IMR-90 (cell line): Measurements from ENCODE around the gene ATP1B3. TPM values are rescaled to one million over a fixed set of nuclear protein-coding genes. Genes with fewer than 3 reads are reported as not detected.

Source experiments
- ATAC-seq: fragments of 200-7000 bp; cut with Tn5 transposase; 2 replicates; pipeline ENCODE4 v1.9.1; 2020; ENCODE audit warnings: low read depth, mild to moderate bottlenecking, moderate library complexity
- BruUV-seq: library from RNA; stranded (reverse); fragments of 400-500 nt; replicated peaks from 2 replicates; lab custom pipeline; 2021; lab: Mats Ljungman, UMichigan
- CTCF ChIA-PET: fragments of 300-600 bp; formaldehyde crosslinking; extraction: SDS; loops from one replicate; lab custom pipeline; 2021; ENCODE audit warnings: antibody characterized with exemption; lab: Yijun Ruan, JAX
- POLR2A ChIA-PET: fragments of 300-600 bp; sonication (Branson Sonifier 250); formaldehyde crosslinking; loops from one replicate; lab custom pipeline; 2022; ENCODE audit warnings: antibody characterized with exemption; ENCODE audit not compliant: unreplicated experiment; lab: Charles Lee
- DNase-seq: peaks from one replicate; pipeline ENCODE4 v3.0.0; 2013
- H2AFZ ChIP-seq: replicated peaks from 2 replicates; pipeline ENCODE3; 2013; ENCODE audit warnings: low read length, mild to moderate bottlenecking; ENCODE audit not compliant: poor library complexity
- H2AK5ac ChIP-seq: 2 replicates; pipeline ENCODE4 v1.6.1; 2013; ENCODE audit warnings: low read depth, low read length, inconsistent platforms
- H2AK9ac ChIP-seq: replicated peaks from 2 replicates; pipeline ENCODE3; 2013; ENCODE audit warnings: mild to moderate bottlenecking, low read depth, low read length, moderate library complexity; ENCODE audit not compliant: poor library complexity
- H2BK120ac ChIP-seq: 2 replicates; pipeline ENCODE4 v1.6.1; 2013; ENCODE audit warnings: low read depth, low read length, inconsistent platforms
- H2BK15ac ChIP-seq: 3 replicates; pipeline ENCODE4 v1.6.1; 2013; ENCODE audit warnings: low read depth, low read length, inconsistent platforms
- H2BK20ac ChIP-seq: 2 replicates; pipeline ENCODE4 v1.6.1; 2013; ENCODE audit warnings: low read depth, mild to moderate bottlenecking, inconsistent platforms, low read length, moderate library complexity
- H2BK5ac ChIP-seq: 2 replicates; pipeline ENCODE4 v1.6.1; 2013; ENCODE audit warnings: mild to moderate bottlenecking, low read depth, low read length, inconsistent platforms; ENCODE audit not compliant: poor library complexity, severe bottlenecking
- H3K14ac ChIP-seq: replicated peaks from 2 replicates; pipeline ENCODE4 v1.6.1; 2013; ENCODE audit warnings: low read depth, low read length, inconsistent platforms
- H3K18ac ChIP-seq: 2 replicates; pipeline ENCODE4 v1.6.1; 2013; ENCODE audit warnings: low read depth, low read length, control low read depth
- H3K23ac ChIP-seq: 2 replicates; pipeline ENCODE4 v1.6.1; 2013; ENCODE audit warnings: low read depth, low read length, inconsistent platforms
- H3K27ac ChIP-seq: 2 replicates; pipeline ENCODE4 v1.5.1; 2013; ENCODE audit warnings: mild to moderate bottlenecking, control low read depth, low read length; ENCODE audit not compliant: insufficient read depth
- H3K27me3 ChIP-seq: 2 replicates; pipeline ENCODE4 v1.6.1; 2013; ENCODE audit warnings: low read length; ENCODE audit not compliant: control insufficient read depth, insufficient read depth
- H3K36me3 ChIP-seq: 2 replicates; pipeline ENCODE4 v1.6.1; 2013; ENCODE audit warnings: low read length, mixed read lengths; ENCODE audit not compliant: control insufficient read depth, insufficient read depth
- H3K4ac ChIP-seq: 2 replicates; pipeline ENCODE4 v1.6.1; 2013; ENCODE audit warnings: low read depth, low read length, inconsistent platforms
- H3K4me1 ChIP-seq: 2 replicates; pipeline ENCODE4 v1.6.1; 2013; ENCODE audit warnings: low read length, mixed read lengths; ENCODE audit not compliant: control insufficient read depth, insufficient read depth
- H3K4me2 ChIP-seq: 2 replicates; pipeline ENCODE4 v1.6.1; 2013; ENCODE audit warnings: low read depth, mild to moderate bottlenecking, control low read depth, low read length, moderate library complexity
- H3K4me3 ChIP-seq: 2 replicates; pipeline ENCODE4 v1.5.1; 2013; ENCODE audit warnings: low read depth, mild to moderate bottlenecking, control low read depth, low read length, moderate library complexity; ENCODE audit not compliant: insufficient read depth
- H3K56ac ChIP-seq: 2 replicates; pipeline ENCODE4 v1.6.1; 2013; ENCODE audit warnings: low read length, inconsistent platforms; ENCODE audit not compliant: insufficient read depth; ENCODE audit errors: extremely low read depth
- H3K79me1 ChIP-seq, 2 experiments: 2 replicates each; pipeline ENCODE4 v1.6.1; 2013; ENCODE audit warnings: low read length in 2 of 2, inconsistent platforms in 1 of 2, low read depth in 1 of 2
- H3K9ac ChIP-seq: 2 replicates; pipeline ENCODE4 v1.6.1; 2013; ENCODE audit warnings: low read depth, low read length, control low read depth
- H3K9me1 ChIP-seq: 2 replicates; pipeline ENCODE4 v1.6.1; 2013; ENCODE audit warnings: low read length, inconsistent platforms; ENCODE audit not compliant: insufficient read depth
- H3K9me3 ChIP-seq: 2 replicates; pipeline ENCODE4 v1.6.1; 2013; ENCODE audit warnings: low read length; ENCODE audit not compliant: control insufficient read depth, insufficient read depth
- H4K20me1 ChIP-seq: 2 replicates; pipeline ENCODE4 v1.6.1; 2013; ENCODE audit warnings: low read length, inconsistent platforms; ENCODE audit not compliant: insufficient read depth
- H4K5ac ChIP-seq: 2 replicates; pipeline ENCODE4 v1.6.1; 2013; ENCODE audit warnings: mild to moderate bottlenecking, low read depth, low read length, control low read depth
- H4K8ac ChIP-seq, 2 experiments: 2 replicates each; pipeline ENCODE4 v1.6.1; 2013; ENCODE audit warnings: low read depth in 2 of 2, low read length in 2 of 2, control low read depth in 1 of 2, inconsistent platforms in 1 of 2
- H4K91ac ChIP-seq: 2 replicates; pipeline ENCODE4 v1.6.1; 2013; ENCODE audit warnings: low read depth, low read length, inconsistent platforms; ENCODE audit not compliant: insufficient read depth
- BHLHE40 ChIP-seq: fragments of 150-350 bp; IDR thresholded peaks from 2 replicates; pipeline ENCODE4 v1.6.1; 2016; ENCODE audit warnings: mild to moderate bottlenecking, low read depth, low read length
- CEBPB ChIP-seq: IDR thresholded peaks from 2 replicates; pipeline ENCODE4 v1.6.1; 2012; ENCODE audit warnings: low read depth, low read length, improper control_type of control experiment
- CHD1 ChIP-seq: IDR thresholded peaks from 2 replicates; pipeline ENCODE4 v1.6.1; 2012; ENCODE audit warnings: low read depth, low read length, improper control_type of control experiment
- FOS ChIP-seq: fragments of 150-350 bp; IDR thresholded peaks from 2 replicates; pipeline ENCODE4 v1.6.1; 2016; ENCODE audit warnings: low read depth, low read length
- MAFK ChIP-seq: IDR thresholded peaks from 2 replicates; pipeline ENCODE4 v1.6.1; 2012; ENCODE audit warnings: low read depth, low read length, improper control_type of control experiment
- MAZ ChIP-seq: IDR thresholded peaks from 2 replicates; pipeline ENCODE4 v1.6.1; 2012; ENCODE audit warnings: low read depth, mild to moderate bottlenecking, low read length, improper control_type of control experiment, moderate library complexity, borderline replicate concordance
- MXI1 ChIP-seq: IDR thresholded peaks from 2 replicates; pipeline ENCODE4 v1.6.1; 2012; ENCODE audit warnings: low read depth, mild to moderate bottlenecking, low read length, moderate library complexity, borderline replicate concordance
- NFE2L2 ChIP-seq: fragments of 150-350 bp; IDR thresholded peaks from 2 replicates; pipeline ENCODE4 v1.6.1; 2016; ENCODE audit warnings: low read depth, mild to moderate bottlenecking, low read length
- POLR2A ChIP-seq: IDR thresholded peaks from 2 replicates; pipeline ENCODE4 v1.6.1; 2012; ENCODE audit warnings: mild to moderate bottlenecking, low read depth, low read length
- RAD21 ChIP-seq: IDR thresholded peaks from 2 replicates; pipeline ENCODE4 v1.6.1; 2012; ENCODE audit warnings: low read length, improper control_type of control experiment
- RCOR1 ChIP-seq: IDR thresholded peaks from 2 replicates; pipeline ENCODE4 v1.6.1; 2012; ENCODE audit warnings: mild to moderate bottlenecking, low read length, improper control_type of control experiment; ENCODE audit not compliant: insufficient replicate concordance
- RFX5 ChIP-seq: IDR thresholded peaks from 2 replicates; pipeline ENCODE4 v1.8.0; 2012; ENCODE audit warnings: low read depth, mild to moderate bottlenecking, low read length, moderate library complexity
- SMC3 ChIP-seq: fragments of 150-350 bp; IDR thresholded peaks from 2 replicates; pipeline ENCODE4 v1.6.1; 2016; ENCODE audit warnings: low read depth, mild to moderate bottlenecking, antibody characterized with exemption, low read length, moderate library complexity
- WGBS, 2 experiments: methylation state at CpG; one replicate each; pipeline versions ENCODE4 v1.1.5 to v1.1.7; 2013; ENCODE audit warnings: missing lambda C conversion rate in 2 of 2; ENCODE audit not compliant: insufficient read length in 1 of 2; ENCODE audit errors: extremely low coverage in 2 of 2; 5-methylcytosine and 5-hydroxymethylcytosine counted together
- dilution Hi-C: fragments of 300-500 bp; cut with HindIII; formaldehyde crosslinking; loops from one replicate; pipeline ENCODE4 v1.14.3; 2018; ENCODE audit warnings: low sequenced_read_pairs; ENCODE audit not compliant: unreplicated experiment
- in situ Hi-C: fragments of 300-500 bp; cut with MboI; formaldehyde crosslinking; loops from 3 replicates; pipeline ENCODE4 v1.14.3; 2019; ENCODE audit warnings: low sequenced_read_pairs, inconsistent platforms, mixed read lengths
- intact Hi-C: fragments of 100-400 bp; cut with micrococcal nuclease; formaldehyde crosslinking; loops from 2 replicates; pipeline ENCODE4 v1.10.0; 2022
- polyA plus RNA-seq, 3 experiments: library from polyadenylated mRNA; depleted of rRNA; stranded (reverse); fragments of >200 nt; gene quantifications; 2 replicates each; pipeline ENCODE4 v1.2.3, GENCODE V29; 2012; ENCODE audit warnings: low replicate concordance in 1 of 3
- total RNA-seq: library from RNA; depleted of rRNA; stranded (reverse); fragments of >200 nt; gene quantifications from 2 replicates; pipeline ENCODE4 v1.2.3, GENCODE V29; 2012
- TF ChIP-seq, protein P1 (sequence below): fragments of 150-350 bp; IDR thresholded peaks from 2 replicates; pipeline ENCODE4 v1.6.1; 2016; ENCODE audit warnings: low read depth, mild to moderate bottlenecking, low read length, moderate library complexity, borderline replicate concordance
- TF ChIP-seq, protein P2 (sequence below): fragments of 150-350 bp; IDR thresholded peaks from 2 replicates; pipeline ENCODE4 v1.6.1; 2017; ENCODE audit warnings: mild to moderate bottlenecking, antibody characterized with exemption, low read length, low read depth
- TF ChIP-seq, protein P3 (sequence below): conservative IDR thresholded peaks from 2 replicates; pipeline ENCODE4 v1.5.1; 2012; ENCODE audit warnings: mild to moderate bottlenecking, low read depth, low read length, improper control_type of control experiment

Gene ATP1B3
- total and polyA plus RNA-seq, 2 of the 4 experiments (the other 2 are of a cell fraction): 64.3 to 126 TPM

DNA sequence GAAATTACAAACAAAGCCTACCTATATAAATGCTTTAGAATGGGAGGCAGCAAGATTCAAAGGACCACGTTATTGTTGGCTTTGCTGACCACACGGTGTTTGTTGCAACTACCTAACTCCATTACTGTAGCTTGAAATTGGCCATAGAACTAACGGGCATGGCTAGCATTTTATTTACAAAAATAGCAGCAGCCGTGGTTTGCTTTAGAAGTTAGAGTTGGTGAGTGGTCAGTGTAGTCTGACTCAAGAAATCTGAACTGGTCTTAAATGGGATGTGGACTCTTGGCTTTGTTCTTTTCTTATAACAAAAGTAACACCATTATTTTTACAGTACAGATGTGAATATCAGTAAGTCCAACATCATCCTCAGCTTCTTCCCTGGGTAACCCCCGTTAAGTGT lies 10.6 kb downstream of the ATP1B3 start:
- BruUV-seq: no TSS peak
- no peaks in the 10 kb centered on the region for H3K9me3 ChIP-seq
- H3K27me3 ChIP-seq: no peaks in the 10 kb centered on the region
- TF ChIP-seq MAFK: no peak
- TF ChIP-seq SMC3: no peak
- TF ChIP-seq RAD21: no peak
- no peak for TF ChIP-seq POLR2A
- TF ChIP-seq RFX5: no peak
- TF ChIP-seq, protein P1, sequence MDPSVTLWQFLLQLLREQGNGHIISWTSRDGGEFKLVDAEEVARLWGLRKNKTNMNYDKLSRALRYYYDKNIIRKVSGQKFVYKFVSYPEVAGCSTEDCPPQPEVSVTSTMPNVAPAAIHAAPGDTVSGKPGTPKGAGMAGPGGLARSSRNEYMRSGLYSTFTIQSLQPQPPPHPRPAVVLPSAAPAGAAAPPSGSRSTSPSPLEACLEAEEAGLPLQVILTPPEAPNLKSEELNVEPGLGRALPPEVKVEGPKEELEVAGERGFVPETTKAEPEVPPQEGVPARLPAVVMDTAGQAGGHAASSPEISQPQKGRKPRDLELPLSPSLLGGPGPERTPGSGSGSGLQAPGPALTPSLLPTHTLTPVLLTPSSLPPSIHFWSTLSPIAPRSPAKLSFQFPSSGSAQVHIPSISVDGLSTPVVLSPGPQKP: no peak
- TF ChIP-seq, protein P2, sequence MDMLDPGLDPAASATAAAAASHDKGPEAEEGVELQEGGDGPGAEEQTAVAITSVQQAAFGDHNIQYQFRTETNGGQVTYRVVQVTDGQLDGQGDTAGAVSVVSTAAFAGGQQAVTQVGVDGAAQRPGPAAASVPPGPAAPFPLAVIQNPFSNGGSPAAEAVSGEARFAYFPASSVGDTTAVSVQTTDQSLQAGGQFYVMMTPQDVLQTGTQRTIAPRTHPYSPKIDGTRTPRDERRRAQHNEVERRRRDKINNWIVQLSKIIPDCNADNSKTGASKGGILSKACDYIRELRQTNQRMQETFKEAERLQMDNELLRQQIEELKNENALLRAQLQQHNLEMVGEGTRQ: no peak
- TF ChIP-seq FOS: no peak
- TF ChIP-seq BHLHE40: no peak
- TF ChIP-seq CHD1: no peak
- no peak for TF ChIP-seq MAZ
- no peak for TF ChIP-seq CEBPB
- no peak for TF ChIP-seq RCOR1
- no peak for TF ChIP-seq NFE2L2
- no peak for TF ChIP-seq MXI1
- TF ChIP-seq, protein P3, sequence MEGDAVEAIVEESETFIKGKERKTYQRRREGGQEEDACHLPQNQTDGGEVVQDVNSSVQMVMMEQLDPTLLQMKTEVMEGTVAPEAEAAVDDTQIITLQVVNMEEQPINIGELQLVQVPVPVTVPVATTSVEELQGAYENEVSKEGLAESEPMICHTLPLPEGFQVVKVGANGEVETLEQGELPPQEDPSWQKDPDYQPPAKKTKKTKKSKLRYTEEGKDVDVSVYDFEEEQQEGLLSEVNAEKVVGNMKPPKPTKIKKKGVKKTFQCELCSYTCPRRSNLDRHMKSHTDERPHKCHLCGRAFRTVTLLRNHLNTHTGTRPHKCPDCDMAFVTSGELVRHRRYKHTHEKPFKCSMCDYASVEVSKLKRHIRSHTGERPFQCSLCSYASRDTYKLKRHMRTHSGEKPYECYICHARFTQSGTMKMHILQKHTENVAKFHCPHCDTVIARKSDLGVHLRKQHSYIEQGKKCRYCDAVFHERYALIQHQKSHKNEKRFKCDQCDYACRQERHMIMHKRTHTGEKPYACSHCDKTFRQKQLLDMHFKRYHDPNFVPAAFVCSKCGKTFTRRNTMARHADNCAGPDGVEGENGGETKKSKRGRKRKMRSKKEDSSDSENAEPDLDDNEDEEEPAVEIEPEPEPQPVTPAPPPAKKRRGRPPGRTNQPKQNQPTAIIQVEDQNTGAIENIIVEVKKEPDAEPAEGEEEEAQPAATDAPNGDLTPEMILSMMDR: no peak
- H2BK15ac ChIP-seq: no peak overlapping the region
- peaks cover 27 to 54% of the 10 kb centered on the region in 2 experiments for H3K79me1 ChIP-seq
- no peak overlapping the region for H2AK5ac ChIP-seq
- H2AK9ac ChIP-seq: no peak overlapping the region
- ChIA-PET POLR2A (no interaction called here), CTCF (no interaction called here)
- ATAC-seq (no peak), DNase-seq (no peak)
- in situ Hi-C loops: loop anchor here (25.0 kb wide), 1 partner anchor 550 kb away; no protein-coding TSS in a partner anchor
- H3K9ac ChIP-seq: no peak overlapping the region
- H2BK5ac ChIP-seq: no peak overlapping the region
- H4K8ac ChIP-seq: no peak overlapping the region
- H3K4me1 ChIP-seq: no peaks in the 10 kb centered on the region
- dilution Hi-C loops: no loop called here
- peaks cover 2% of the 10 kb centered on the region; the same call in 1 of the 2 replicates for H3K9me1 ChIP-seq
- peaks cover 8% of the 10 kb centered on the region; the same call in 1 of the 2 replicates for H3K36me3 ChIP-seq
- H2AFZ ChIP-seq: no peak overlapping the region
- no peak overlapping the region for H3K14ac ChIP-seq
- H3K4me2 ChIP-seq: no peak overlapping the region
- H4K5ac ChIP-seq: no peak overlapping the region
- H4K91ac ChIP-seq: no peak overlapping the region
- H2BK120ac ChIP-seq: no peak overlapping the region
- H3K56ac ChIP-seq: no peak overlapping the region
- H2BK20ac ChIP-seq: no peak overlapping the region
- H3K23ac ChIP-seq: no peak overlapping the region
- no peak overlapping the region for H3K18ac ChIP-seq
- WGBS, 2 experiments: no CpG with 5 or more reads among the region's 5 CpGs
- H4K20me1 ChIP-seq: peaks cover 8% of the 10 kb centered on the region; the same call in 1 of the 2 replicates
- no peak overlapping the region for H3K4me3 ChIP-seq
- H3K4ac ChIP-seq: no peak overlapping the region
- intact Hi-C loops: no loop called here
- H3K27ac ChIP-seq: no peak overlapping the region
